Heart left ventricle (tissue), 16 donors: Measurements from ENCODE around the gene EYA4. TPM values are rescaled to one million over a fixed set of nuclear protein-coding genes. Genes with fewer than 3 reads are reported as not detected.

Experiments used
- ATAC-seq, 4 donors: fragments of 200-7000 bp; cut with Tn5 transposase; one replicate each; pipeline ENCODE4 v1.9.1; 2020 to 2022; ENCODE audit warnings: moderate library complexity in 4 of 4, mild to moderate bottlenecking in 3 of 4, moderate number of reproducible peaks in 1 of 4
- DNase-seq, 5 donors: peaks; one replicate each; pipeline ENCODE4 v3.0.0-alpha.2; 2020
- H3K27ac ChIP-seq, 12 donors: fragments of 200-600 bp; sonication (generic) in 4 of 12; one replicate each; pipeline versions ENCODE4 v1.5.0 to v1.8.0; 2016 to 2022; ENCODE audit warnings: mild to moderate bottlenecking in 2 of 12
- H3K27me3 ChIP-seq, 9 donors: fragments of 200-600 bp; sonication (generic) in 2 of 9; one replicate each; pipeline versions ENCODE4 v1.5.1 to v1.8.0; 2016 to 2022; ENCODE audit warnings: mild to moderate bottlenecking in 3 of 9
- H3K36me3 ChIP-seq, 9 donors: fragments of 200-600 bp; sonication (generic) in 2 of 9; one replicate each; pipeline versions ENCODE4 v1.5.0 to v1.8.0; 2018 to 2022; ENCODE audit warnings: mild to moderate bottlenecking in 2 of 9
- H3K4me1 ChIP-seq, 12 donors: fragments of 200-600 bp; sonication (generic) in 4 of 12; one replicate each; pipeline versions ENCODE4 v1.5.0 to v1.8.0; 2016 to 2022; ENCODE audit warnings: mild to moderate bottlenecking in 3 of 12
- H3K4me3 ChIP-seq, 12 donors: fragments of 200-600 bp; sonication (generic) in 4 of 12; one replicate each; pipeline versions ENCODE4 v1.5.0 to v1.8.0; 2017 to 2022; ENCODE audit warnings: mild to moderate bottlenecking in 9 of 12, moderate library complexity in 4 of 12
- H3K9me3 ChIP-seq, 12 donors: fragments of 200-600 bp; sonication (generic) in 4 of 12; one replicate each; pipeline versions ENCODE4 v1.5.0 to v1.8.0; 2016 to 2022; ENCODE audit warnings: mild to moderate bottlenecking in 1 of 12
- POLR2A ChIP-seq, 2 donors: fragments of 450-650 bp; IDR thresholded peaks; one replicate each; pipeline ENCODE4 v1.6.1; 2017; ENCODE audit warnings: antibody characterized with exemption in 2 of 2, mild to moderate bottlenecking in 2 of 2, moderate library complexity in 2 of 2
- WGBS, 4 donors: extraction: QIAGEN DNeasy Blood & Tissue Kit in 2 of 4; methylation state at CpG; one replicate each; pipeline versions ENCODE4 v1.1.5 to v1.1.7; 2013 to 2018; 5-methylcytosine and 5-hydroxymethylcytosine counted together
- intact Hi-C, 10 donors: fragments of 100-400 bp; cut with DNase I; formaldehyde crosslinking; loops; one replicate each; pipeline versions ENCODE4 v1.11.1 to v1.14.2; 2022
- polyA plus RNA-seq, 2 donors: library from polyadenylated mRNA; stranded (reverse); fragments of 200-250 nt; gene quantifications; one replicate each; pipeline ENCODE4 v1.2.3, GENCODE V29; 2013
- total RNA-seq, 9 donors: library from RNA; depleted of rRNA in 2 of 9; stranded (reverse); fragments of >200 nt in 2 of 9; fragmentation: NEBNext Ultra II Directional in 3 of 9; extraction: Animal tissue kit (Norgen Biotek cat#: 25700) in 3 of 9; gene quantifications; one replicate each; pipeline versions ENCODE4 v1.1.0 to v1.2.4, GENCODE V29; 2016 to 2023
- TF ChIP-seq, protein P1 (sequence below), 12 donors: fragments of 200-600 bp; sonication (generic) in 4 of 12; IDR thresholded peaks; one replicate each; pipeline versions ENCODE4 v1.5.0 to v1.8.0; 2018 to 2022; ENCODE audit warnings: antibody characterized with exemption in 12 of 12, mild to moderate bottlenecking in 5 of 12
- donor health status: ischemic (EF 13 %, LVEDD 7.1; RV severe dilation, severe dysfunction).
- donor health status: healthy with polysubstance abuse.
- donor health status: DM: no; HTN: yes; CAD: no.
- donor health status: DM: no; HTN: no; CAD: no.
- donor health status: ischemic (EF 25% LVEDD 6.9; RV normal size, moderate dysfunction).
- donor health status: ischemic (EF 25% LVEDD 5.7; RV mildly dilated, moderate dysfunction).
- donor health status: healthy.
- donor health status: DM: yes; HTN: yes; CAD: no.
- donor health status: ischemic (EF 35%, LVEDD 5.7; RV mildly dilated, moderate dysfunction).
- donor health status: nonischemic (EF 11% LVEDD 7.7; RV severe dilation, severe dysfunction).
- donor health status: DM: yes; HTN: yes; CAD: no.
- donor health status: PGD.
- donor health status: ischemic (EF 29% LVEDD 5.4; RV normal size, mild dysfunction).
- donor health status: nonischemic (EF 23%, LVEDD 6.1; RV moderate dilation, normal function).

The EYA4 gene
- total and polyA plus RNA-seq, 11 donors, result 3.6 to 29.6 (median 21.7) TPM

DNA sequence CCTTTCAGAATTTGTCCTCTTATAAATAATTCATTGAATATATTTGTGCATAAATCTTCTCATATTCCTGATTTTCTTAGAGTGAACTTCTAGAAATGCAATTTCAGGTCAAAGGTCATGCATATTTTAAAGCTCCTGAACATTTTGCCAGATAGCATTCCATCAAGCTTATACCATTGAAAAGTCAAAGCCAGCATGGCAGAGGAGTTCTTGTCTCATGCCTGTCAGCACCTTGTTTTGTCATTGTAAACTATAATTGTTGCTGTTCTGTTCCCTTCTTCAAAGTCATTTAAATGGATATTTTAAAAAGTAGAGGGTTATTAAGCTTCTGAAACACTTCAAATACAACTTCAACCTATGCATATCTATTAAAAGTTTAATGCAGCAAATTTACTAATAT lies 170.6 kb downstream of the EYA4 start:
- ATAC-seq, result peak in 1 of 4 donors; percentile 45
- Histone ChIP-seq H3K4me1 (peaks cover 0 to 22% (median 0%) of the 10 kb centered on the region in 12 donors), H3K4me3 (no peak overlapping the region), H3K27ac (no peak overlapping the region), H3K27me3 (no peaks in the 10 kb centered on the region), H3K9me3 (no peaks in the 10 kb centered on the region), H3K36me3 (no peaks in the 10 kb centered on the region)
- no peak for DNase-seq
- intact Hi-C loops, result no loop called here
- TF ChIP-seq, protein P1, sequence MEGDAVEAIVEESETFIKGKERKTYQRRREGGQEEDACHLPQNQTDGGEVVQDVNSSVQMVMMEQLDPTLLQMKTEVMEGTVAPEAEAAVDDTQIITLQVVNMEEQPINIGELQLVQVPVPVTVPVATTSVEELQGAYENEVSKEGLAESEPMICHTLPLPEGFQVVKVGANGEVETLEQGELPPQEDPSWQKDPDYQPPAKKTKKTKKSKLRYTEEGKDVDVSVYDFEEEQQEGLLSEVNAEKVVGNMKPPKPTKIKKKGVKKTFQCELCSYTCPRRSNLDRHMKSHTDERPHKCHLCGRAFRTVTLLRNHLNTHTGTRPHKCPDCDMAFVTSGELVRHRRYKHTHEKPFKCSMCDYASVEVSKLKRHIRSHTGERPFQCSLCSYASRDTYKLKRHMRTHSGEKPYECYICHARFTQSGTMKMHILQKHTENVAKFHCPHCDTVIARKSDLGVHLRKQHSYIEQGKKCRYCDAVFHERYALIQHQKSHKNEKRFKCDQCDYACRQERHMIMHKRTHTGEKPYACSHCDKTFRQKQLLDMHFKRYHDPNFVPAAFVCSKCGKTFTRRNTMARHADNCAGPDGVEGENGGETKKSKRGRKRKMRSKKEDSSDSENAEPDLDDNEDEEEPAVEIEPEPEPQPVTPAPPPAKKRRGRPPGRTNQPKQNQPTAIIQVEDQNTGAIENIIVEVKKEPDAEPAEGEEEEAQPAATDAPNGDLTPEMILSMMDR (IDR thresholded peaks at IDR 0.05), result no peak
- TF ChIP-seq POLR2A (IDR thresholded peaks at IDR 0.05), result no peak

DNA sequence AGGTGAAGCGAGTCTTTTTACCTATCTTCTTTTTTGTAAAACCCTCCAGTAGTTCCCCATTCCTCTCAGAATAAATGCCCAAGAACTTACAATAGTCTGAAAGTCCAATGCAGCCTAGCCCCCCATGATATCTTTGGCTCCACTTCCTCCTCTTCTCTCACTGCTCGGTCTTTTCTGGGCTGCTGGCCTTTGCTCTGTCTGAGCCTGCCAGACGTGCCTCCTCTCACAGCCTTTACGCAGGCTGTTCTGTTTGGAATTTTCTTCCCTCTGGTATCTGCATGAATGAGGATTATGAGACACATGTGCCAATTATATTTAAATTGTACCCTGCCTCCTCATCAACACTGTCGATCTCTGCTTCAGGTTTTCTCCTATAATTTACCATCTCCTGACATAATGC lies 174.1 kb downstream of the EYA4 start:
- peaks cover 0 to 22% (median 0%) of the 10 kb centered on the region in 12 donors for H3K4me1 ChIP-seq
- H3K27me3 ChIP-seq, result no peaks in the 10 kb centered on the region
- H3K36me3 ChIP-seq, result no peaks in the 10 kb centered on the region
- ATAC-seq, result peak; percentile 62 to 70 (median 68)
- TF ChIP-seq POLR2A (IDR thresholded peaks at IDR 0.05), result no peak
- TF ChIP-seq, protein P1 (IDR thresholded peaks at IDR 0.05), result no peak
- DNase-seq, result no peak
- H3K27ac ChIP-seq, result peak overlapping the region in 2 of 12 donors; percentile 6 to 68
- no peaks in the 10 kb centered on the region for H3K9me3 ChIP-seq
- intact Hi-C loops, result no loop called here
- H3K4me3 ChIP-seq, result no peak overlapping the region
- 45 to 62% (median 47%) methylated on average over 5 of the region's 5 CpGs for WGBS, 4 donors

DNA sequence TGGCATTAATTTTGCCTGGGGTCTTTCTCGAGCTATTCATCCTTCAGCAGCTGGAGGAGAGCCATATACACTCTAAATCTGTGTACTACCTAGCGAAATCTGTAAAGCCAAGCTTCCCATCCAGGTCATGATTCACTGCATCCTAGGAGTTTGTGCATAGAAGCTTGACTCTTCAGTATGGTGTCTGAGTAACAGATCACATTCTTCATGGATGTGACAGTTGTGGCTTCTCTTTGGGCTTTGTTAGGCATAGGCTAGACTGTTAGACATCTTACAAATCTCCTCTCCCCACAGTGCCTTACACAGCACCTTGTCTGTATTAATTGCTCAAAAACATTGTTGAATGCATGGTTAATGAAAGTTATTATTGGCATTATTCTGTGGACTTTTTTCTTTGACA lies 177.0 kb downstream of the EYA4 start:
- TF ChIP-seq, protein P1 (IDR thresholded peaks at IDR 0.05), result no peak
- TF ChIP-seq POLR2A (IDR thresholded peaks at IDR 0.05), result no peak
- intact Hi-C loops, result no loop called here
- ATAC-seq (no peak), DNase-seq (no peak)
- Histone ChIP-seq H3K36me3 (no peaks in the 10 kb centered on the region), H3K4me1 (peaks cover 0 to 4% (median 0%) of the 10 kb centered on the region in 12 donors), H3K27ac (no peak overlapping the region), H3K27me3 (no peaks in the 10 kb centered on the region), H3K9me3 (no peaks in the 10 kb centered on the region), H3K4me3 (no peak overlapping the region)
- 63 to 73% (median 67%) methylated on average over 2 of the region's 2 CpGs for WGBS, 4 donors

- intact Hi-C loops, result no loop called here
Observed at GRCh38 chr6:133423242-133423641, 182.1 kb downstream of the EYA4 start.

More at GRCh38 chr6:133423242-133423641, 182.1 kb downstream of the EYA4 start:
- H3K4me3 ChIP-seq, result no peak overlapping the region
- WGBS, 4 donors, result 57 to 94% (median 66%) methylated on average over 2 of the region's 2 CpGs
- no peak for TF ChIP-seq POLR2A (IDR thresholded peaks at IDR 0.05)
- TF ChIP-seq, protein P1 (IDR thresholded peaks at IDR 0.05), result no peak
- ATAC-seq, result no peak
- no peak for DNase-seq
- H3K4me1 ChIP-seq, result no peaks in the 10 kb centered on the region
- no peaks in the 10 kb centered on the region for H3K27me3 ChIP-seq
- no peaks in the 10 kb centered on the region for H3K9me3 ChIP-seq
- no peaks in the 10 kb centered on the region for H3K36me3 ChIP-seq
- H3K27ac ChIP-seq, result no peak overlapping the region
